SK-N-DZ (cell line): ENCODE data around the gene GMPPB.

Experiments used
- DNase-seq: peaks from one replicate; pipeline ENCODE4 v3.0.0-alpha.2; 2015; ENCODE audit warnings: low spot score
- small RNA-seq, 2 experiments: library from RNA; depleted of rRNA; stranded (forward); fragments of <200 nt; gene quantifications; one replicate each; pipeline ENCODE3, GENCODE V24; 2014

GMPPB gene

GRCh38 chr3:49673121-49673714 is 50.5 kb downstream of the GMPPB start:
- no peak for DNase-seq

- DNase-seq = peak; percentile 63
Measured at GRCh38 chr3:49671291-49672288, 52.2 kb downstream of the GMPPB start.

- DNase-seq = no peak
Measured at GRCh38 chr3:49670940-49671290, 52.8 kb downstream of the GMPPB start.

Small RNAs within 50 kb of the gene (small RNA-seq; reads per million reads assigned to genes)
- gene AMIGO3 = 0 reads per million in 2 experiments
- gene COX6CP14 = 0 reads per million in 2 experiments
